T-helper 9 cell (primary cell): ENCODE data around the gene RDH13.
A peak's percentile ranks its signal among the peaks of the same experiment; 100 is the strongest.
"Not testable (repeated sequence)": the region's sequence is repeated elsewhere in the genome, so short reads cannot be mapped to it uniquely, and the experiment has no call there.

Experiments
- DNase-seq: peaks from one replicate; pipeline ENCODE4 v3.0.0-alpha.2; 2020

The RDH13 gene

GRCh38 chr19:55012306-55012705 lies 50.6 kb downstream of the RDH13 start:
- no peak for DNase-seq

GRCh38 chr19:55010561-55010960 lies 52.4 kb downstream of the RDH13 start:
- DNase-seq = not testable (repeated sequence)

GRCh38 chr19:55008781-55009180 lies 54.2 kb downstream of the RDH13 start:
- not testable (repeated sequence) for DNase-seq

- not testable (repeated sequence) for DNase-seq
Observed at GRCh38 chr19:55008189-55008588, 54.8 kb downstream of the RDH13 start.

- DNase-seq = not testable (repeated sequence)
Observed at GRCh38 chr19:55007537-55007936, 55.4 kb downstream of the RDH13 start.

- DNase-seq = not testable (repeated sequence)
Observed at GRCh38 chr19:55006795-55007194, 56.2 kb downstream of the RDH13 start.

- peak; percentile 46 for DNase-seq
Observed at GRCh38 chr19:55005684-55006488, 57.1 kb downstream of the RDH13 start.

- DNase-seq = no peak
Observed at GRCh38 chr19:55000761-55001160, 62.2 kb downstream of the RDH13 start.

- not testable (repeated sequence) for DNase-seq
Observed at GRCh38 chr19:54998751-54999239, 64.2 kb downstream of the RDH13 start.

GRCh38 chr19:54995561-54995960 lies 67.4 kb downstream of the RDH13 start:
- DNase-seq = no peak
